ENCODE data around the gene BANF2. TPM values are rescaled to one million over a fixed set of nuclear protein-coding genes. Genes with fewer than 3 reads are reported as not detected.
A peak's percentile ranks its signal among the peaks of the same experiment; 100 is the strongest.

BANF2 gene
- total RNA-seq, 1 donor from 2014 or later: not detected

DNA sequence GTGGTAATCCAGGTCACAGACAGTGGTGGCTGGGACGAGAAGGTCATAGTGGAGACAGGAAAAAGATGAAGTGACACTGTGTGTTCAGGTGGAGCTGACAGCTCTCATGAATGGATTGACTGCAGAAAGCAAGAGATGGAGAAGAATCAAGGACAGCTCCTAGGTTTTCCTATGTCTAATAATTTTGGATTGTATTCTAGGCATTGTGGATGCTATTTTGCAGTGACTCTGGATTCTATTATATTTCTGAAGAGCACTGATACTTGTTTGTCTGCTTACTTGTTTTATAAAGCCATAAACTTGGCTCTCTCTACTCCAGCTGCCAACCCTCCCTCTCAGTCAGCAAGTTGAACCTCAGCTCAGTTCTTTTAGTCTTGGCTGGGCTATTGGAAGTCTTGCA is 58.7 kb downstream of the BANF2 start:
- no peaks in the 10 kb centered on the region for H3K9me3 ChIP-seq
- ATAC-seq (no peak), DNase-seq (no peak)
- H3K27ac ChIP-seq: no peak overlapping the region
- TF ChIP-seq, protein P1, sequence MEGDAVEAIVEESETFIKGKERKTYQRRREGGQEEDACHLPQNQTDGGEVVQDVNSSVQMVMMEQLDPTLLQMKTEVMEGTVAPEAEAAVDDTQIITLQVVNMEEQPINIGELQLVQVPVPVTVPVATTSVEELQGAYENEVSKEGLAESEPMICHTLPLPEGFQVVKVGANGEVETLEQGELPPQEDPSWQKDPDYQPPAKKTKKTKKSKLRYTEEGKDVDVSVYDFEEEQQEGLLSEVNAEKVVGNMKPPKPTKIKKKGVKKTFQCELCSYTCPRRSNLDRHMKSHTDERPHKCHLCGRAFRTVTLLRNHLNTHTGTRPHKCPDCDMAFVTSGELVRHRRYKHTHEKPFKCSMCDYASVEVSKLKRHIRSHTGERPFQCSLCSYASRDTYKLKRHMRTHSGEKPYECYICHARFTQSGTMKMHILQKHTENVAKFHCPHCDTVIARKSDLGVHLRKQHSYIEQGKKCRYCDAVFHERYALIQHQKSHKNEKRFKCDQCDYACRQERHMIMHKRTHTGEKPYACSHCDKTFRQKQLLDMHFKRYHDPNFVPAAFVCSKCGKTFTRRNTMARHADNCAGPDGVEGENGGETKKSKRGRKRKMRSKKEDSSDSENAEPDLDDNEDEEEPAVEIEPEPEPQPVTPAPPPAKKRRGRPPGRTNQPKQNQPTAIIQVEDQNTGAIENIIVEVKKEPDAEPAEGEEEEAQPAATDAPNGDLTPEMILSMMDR (IDR thresholded peaks at IDR 0.05): no peak
- no peaks in the 10 kb centered on the region for H3K36me3 ChIP-seq
- intact Hi-C loops (cut with DNase I): no loop called here
- H3K27me3 ChIP-seq: no peaks in the 10 kb centered on the region
- H3K4me1 ChIP-seq: no peaks in the 10 kb centered on the region
- no peak overlapping the region for H3K4me3 ChIP-seq

DNA sequence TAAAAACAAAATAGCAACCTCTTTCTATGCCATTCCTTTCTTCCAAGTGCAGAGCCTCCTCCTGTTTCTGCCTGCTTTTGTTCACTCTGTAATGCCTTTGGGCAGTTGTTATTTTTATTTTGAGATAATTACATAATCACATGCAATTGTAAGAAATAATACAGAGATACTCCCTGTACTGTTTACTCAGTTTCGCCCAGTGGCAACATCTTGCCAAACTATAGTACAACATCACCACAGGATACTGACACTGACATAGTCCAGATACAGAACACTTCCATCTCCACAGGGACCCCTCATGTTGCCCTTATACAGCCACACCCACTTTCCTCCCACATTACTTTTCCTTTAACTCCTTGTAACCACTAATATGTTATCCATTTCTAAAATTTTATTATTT is 59.7 kb downstream of the BANF2 start:
- ATAC-seq (no peak), DNase-seq (no peak)
- H3K27me3 ChIP-seq: no peaks in the 10 kb centered on the region
- no peak overlapping the region for H3K4me3 ChIP-seq
- H3K27ac ChIP-seq: no peak overlapping the region
- TF ChIP-seq, protein P1 (IDR thresholded peaks at IDR 0.05): no peak
- intact Hi-C loops (cut with DNase I): no loop called here
- no peaks in the 10 kb centered on the region for H3K4me1 ChIP-seq
- no peaks in the 10 kb centered on the region for H3K36me3 ChIP-seq
- H3K9me3 ChIP-seq: no peaks in the 10 kb centered on the region

DNA sequence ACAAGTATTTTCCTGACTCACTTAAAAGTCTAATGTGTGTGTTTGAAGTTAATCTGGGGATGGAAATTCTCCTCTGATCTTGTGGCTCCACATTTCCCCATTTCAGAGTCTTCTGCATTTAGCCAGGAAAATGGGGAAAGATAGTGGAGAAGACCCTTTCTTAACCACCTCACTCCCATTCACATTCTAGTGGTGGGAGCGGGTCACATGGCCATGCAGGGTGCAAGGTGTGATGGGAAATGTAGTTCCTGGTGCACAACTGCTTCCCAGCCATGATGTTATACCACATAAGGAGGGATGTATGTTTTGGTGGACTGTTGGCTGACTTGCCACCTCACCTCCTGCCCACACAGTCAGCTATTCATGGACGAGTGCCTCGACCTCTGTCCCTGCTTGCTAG is 61.8 kb downstream of the BANF2 start:
- Histone ChIP-seq H3K27me3 (no peaks in the 10 kb centered on the region), H3K4me3 (no peak overlapping the region), H3K27ac (no peak overlapping the region), H3K36me3 (no peaks in the 10 kb centered on the region), H3K9me3 (no peaks in the 10 kb centered on the region), H3K4me1 (no peaks in the 10 kb centered on the region)
- TF ChIP-seq, protein P1 (IDR thresholded peaks at IDR 0.05): no peak
- DNase-seq (no peak), ATAC-seq (no peak)
- intact Hi-C loops (cut with DNase I): no loop called here

DNA sequence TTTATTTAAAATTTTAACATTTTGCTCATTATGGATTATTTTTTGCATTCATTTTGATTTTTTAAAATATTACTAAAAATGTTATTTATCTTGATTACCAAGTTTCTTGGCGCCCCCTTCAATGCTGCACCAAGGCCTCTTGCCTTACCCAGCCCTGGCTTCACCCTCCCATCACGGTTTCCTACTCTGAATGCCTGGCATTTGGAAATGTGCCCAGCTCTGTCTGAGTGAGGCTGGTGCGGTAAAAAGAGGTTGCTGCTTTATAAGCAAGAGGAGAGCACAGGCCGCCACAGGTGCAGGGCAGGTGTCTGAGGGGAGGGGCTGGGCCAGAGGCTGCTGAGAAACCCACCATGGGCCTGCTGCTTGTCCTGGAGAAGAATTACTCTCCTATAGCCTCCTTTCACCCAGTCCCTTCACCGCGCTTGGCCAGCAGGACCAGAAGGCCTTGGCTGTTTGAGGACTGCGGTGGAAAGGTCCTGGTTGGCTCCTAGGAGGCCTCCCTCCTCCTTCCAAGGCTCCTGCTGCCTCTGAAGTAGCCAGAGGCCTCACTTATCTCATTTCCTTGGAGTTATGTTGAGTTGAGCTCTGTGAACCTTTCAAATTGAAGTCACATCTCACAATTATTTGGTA is 62.6 kb downstream of the BANF2 start:
- no peak for DNase-seq
- Histone ChIP-seq H3K27ac (no peak overlapping the region), H3K4me1 (no peaks in the 10 kb centered on the region), H3K9me3 (no peaks in the 10 kb centered on the region), H3K27me3 (no peaks in the 10 kb centered on the region), H3K36me3 (no peaks in the 10 kb centered on the region), H3K4me3 (no peak overlapping the region)
- intact Hi-C loops (cut with DNase I): no loop called here
- TF ChIP-seq, protein P1 (IDR thresholded peaks at IDR 0.05): no peak
- peak; percentile 34 for ATAC-seq

DNA sequence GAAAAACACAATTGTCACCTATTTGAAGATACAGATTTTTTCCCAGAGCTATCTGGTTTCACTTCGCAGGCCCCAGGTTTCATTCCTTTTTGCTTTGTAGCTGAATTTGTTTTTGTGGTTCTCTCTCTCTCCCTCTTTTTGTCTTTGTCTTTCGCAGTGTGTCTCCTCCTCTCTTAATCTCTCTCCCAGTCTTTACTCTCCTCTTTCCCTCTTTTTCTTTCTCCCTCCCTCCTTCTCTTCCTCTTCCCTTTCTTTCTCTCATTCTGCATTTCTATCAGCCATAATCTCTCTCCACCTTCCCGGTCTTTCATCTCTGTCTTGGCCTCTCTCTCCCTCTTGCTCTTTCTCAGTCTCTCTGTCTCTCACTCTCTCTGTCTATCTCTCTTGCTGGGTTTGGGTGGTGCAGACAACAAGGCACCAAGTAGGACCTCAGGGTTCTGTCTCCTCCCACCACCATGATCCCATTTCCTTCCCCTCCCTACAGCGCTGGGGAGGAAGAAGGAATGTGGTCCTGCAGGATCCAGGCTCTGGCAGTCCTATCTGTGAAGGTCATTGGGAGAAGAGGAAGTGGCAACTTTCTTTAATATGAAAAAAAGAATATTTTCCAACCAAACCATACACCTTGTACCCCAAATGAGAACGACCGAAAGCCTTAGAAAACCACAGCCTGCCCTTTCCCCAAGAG is 63.2 kb downstream of the BANF2 start:
- H3K36me3 ChIP-seq: no peaks in the 10 kb centered on the region
- no peak overlapping the region for H3K4me3 ChIP-seq
- H3K4me1 ChIP-seq: no peaks in the 10 kb centered on the region
- intact Hi-C loops (cut with DNase I): no loop called here
- no peaks in the 10 kb centered on the region for H3K27me3 ChIP-seq
- no peak overlapping the region for H3K27ac ChIP-seq
- ATAC-seq (peak; percentile 61), DNase-seq (no peak)
- no peaks in the 10 kb centered on the region for H3K9me3 ChIP-seq
- TF ChIP-seq, protein P1 (IDR thresholded peaks at IDR 0.05): no peak

All from upper lobe of right lung (tissue), 1 donor.